K562 (cell line): ENCODE results near the gene PPOX. TPM values are rescaled to one million over a fixed set of nuclear protein-coding genes. Genes with fewer than 3 reads are reported as not detected.
A peak's percentile ranks its signal among the peaks of the same experiment; 100 is the strongest.

Experiments used
- BRD9 ChIP-seq: fragments of 450-650 bp; IDR thresholded peaks from 2 replicates; pipeline ENCODE4 v1.6.1; 2018; ENCODE audit warnings: low read depth; ENCODE audit not compliant: partially characterized antibody
- ELF4 ChIP-seq: fragments of 450-650 bp; formaldehyde crosslinking; IDR thresholded peaks from 2 replicates; pipeline ENCODE4 v1.4.0; 2022; ENCODE audit warnings: missing genetic modification characterization
- JUN ChIP-seq, 2 experiments: sonication (generic) in 1 of 2; formaldehyde crosslinking in 1 of 2; IDR thresholded peaks; 2 replicates each; pipeline versions ENCODE4 v1.6.1 to v1.8.0; 2012 to 2022; ENCODE audit warnings: borderline replicate concordance in 2 of 2, mild to moderate bottlenecking in 2 of 2, improper control_type of control experiment in 1 of 2, low read depth in 1 of 2, low read length in 1 of 2, missing genetic modification reagents in 1 of 2
- REST ChIP-seq, 2 experiments: fragments of 450-650 bp; formaldehyde crosslinking in 1 of 2; IDR thresholded peaks; 2 replicates each; pipeline versions ENCODE4 v1.4.0 to v1.6.1; 2014 to 2020; ENCODE audit warnings: mild to moderate bottlenecking in 2 of 2, borderline replicate concordance in 1 of 2, low read depth in 1 of 2
- ZC3H8 ChIP-seq: fragments of 450-650 bp; IDR thresholded peaks from 2 replicates; pipeline ENCODE4 v1.6.1; 2017
- ZNF121 ChIP-seq: sonication (generic); formaldehyde crosslinking; conservative IDR thresholded peaks from 2 replicates; pipeline ENCODE4 v1.8.0; 2022; ENCODE audit warnings: missing genetic modification reagents
- ZNF696 ChIP-seq: fragments of 250-450 bp; sonication (Bioruptor Pico); conservative IDR thresholded peaks from 2 replicates; pipeline ENCODE4 v1.4.0; 2020; ENCODE audit warnings: mild to moderate bottlenecking, moderate library complexity
- polyA plus RNA-seq, 8 experiments: library from polyadenylated mRNA; depleted of rRNA in 4 of 8; stranded (reverse) in 5 of 8; unstranded in 3 of 8; fragments of >200 nt; fragmentation: Nextera tagmentation in 2 of 8; fragmentation: Illumina TruSeq in 1 of 8; extraction: Ambion mirVana in 2 of 8; extraction: Trizol in 1 of 8; gene quantifications; 2 replicates each; pipeline versions ENCODE4 v1.2.1 to v1.2.3, GENCODE V29; 2011 to 2014; ENCODE audit warnings: inconsistent platforms in 1 of 8, missing spikeins in 1 of 8
- total RNA-seq, 7 experiments: library from RNA; depleted of rRNA in 6 of 7; stranded (reverse); fragments of >200 nt in 6 of 7; fragmentation: Illumina TruSeq in 2 of 7; extraction: Trizol in 2 of 7; gene quantifications; 2 replicates each; pipeline versions ENCODE4 v1.2.1 to v1.2.3, GENCODE V29; 2011 to 2021; ENCODE audit warnings: low replicate concordance in 1 of 7
- TF ChIP-seq, protein P1 (sequence below): fragments of 200-800 bp; sonication (Bioruptor generic); IDR thresholded peaks from 2 replicates; pipeline ENCODE4 v1.6.1; 2016; ENCODE audit warnings: missing genetic modification characterization, missing compliant biosample characterization

Gene PPOX
- total and polyA plus RNA-seq, 9 of the 15 experiments (the other 6 are each of a cell fraction or from before 2014, with no cell fraction given), result 17.0 to 57.1 (median 38.9) TPM

DNA sequence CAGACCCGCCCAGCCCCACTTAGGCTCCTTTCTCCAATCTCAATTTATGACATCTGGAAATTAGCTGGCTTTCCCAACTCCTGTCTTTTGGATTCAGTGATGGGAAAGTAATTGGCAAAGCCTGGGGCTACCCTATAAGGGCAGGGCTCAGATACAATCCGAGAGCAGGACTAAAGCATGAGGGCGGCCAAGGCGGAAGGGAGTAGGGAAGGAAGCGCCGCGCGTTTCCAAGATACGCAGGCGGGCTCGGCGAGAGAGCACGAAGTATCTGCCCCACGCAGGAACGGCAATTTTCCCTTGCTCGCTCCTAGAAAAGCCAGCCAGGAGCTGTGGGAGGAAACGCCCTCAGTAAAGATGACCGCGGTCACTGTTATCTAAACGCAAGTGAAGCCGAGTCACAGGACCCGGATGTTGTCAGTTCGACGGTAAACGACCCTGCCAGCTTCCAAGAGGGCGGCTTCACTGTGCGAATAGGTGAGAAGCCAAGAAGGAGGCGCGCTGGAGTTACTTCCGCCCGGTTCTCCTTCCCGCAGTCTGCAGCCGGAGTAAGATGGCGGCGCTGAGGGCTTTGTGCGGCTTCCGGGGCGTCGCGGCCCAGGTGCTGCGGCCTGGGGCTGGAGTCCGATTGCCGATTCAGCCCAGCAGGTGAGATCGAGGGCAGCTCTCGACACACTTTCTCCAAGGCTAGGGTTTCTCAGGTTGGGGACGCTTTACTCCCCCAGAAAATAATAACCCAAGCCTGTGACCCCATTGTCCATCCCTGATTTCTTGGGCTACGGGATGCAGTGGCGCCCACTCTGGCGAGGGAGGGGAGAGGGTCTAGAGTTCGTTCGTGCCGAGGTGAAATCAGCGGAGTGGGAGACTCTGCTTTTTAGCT is 35.8 kb downstream of the PPOX start, which contains the start of gene NDUFS2 (continued):
- TF ChIP-seq, protein P1, sequence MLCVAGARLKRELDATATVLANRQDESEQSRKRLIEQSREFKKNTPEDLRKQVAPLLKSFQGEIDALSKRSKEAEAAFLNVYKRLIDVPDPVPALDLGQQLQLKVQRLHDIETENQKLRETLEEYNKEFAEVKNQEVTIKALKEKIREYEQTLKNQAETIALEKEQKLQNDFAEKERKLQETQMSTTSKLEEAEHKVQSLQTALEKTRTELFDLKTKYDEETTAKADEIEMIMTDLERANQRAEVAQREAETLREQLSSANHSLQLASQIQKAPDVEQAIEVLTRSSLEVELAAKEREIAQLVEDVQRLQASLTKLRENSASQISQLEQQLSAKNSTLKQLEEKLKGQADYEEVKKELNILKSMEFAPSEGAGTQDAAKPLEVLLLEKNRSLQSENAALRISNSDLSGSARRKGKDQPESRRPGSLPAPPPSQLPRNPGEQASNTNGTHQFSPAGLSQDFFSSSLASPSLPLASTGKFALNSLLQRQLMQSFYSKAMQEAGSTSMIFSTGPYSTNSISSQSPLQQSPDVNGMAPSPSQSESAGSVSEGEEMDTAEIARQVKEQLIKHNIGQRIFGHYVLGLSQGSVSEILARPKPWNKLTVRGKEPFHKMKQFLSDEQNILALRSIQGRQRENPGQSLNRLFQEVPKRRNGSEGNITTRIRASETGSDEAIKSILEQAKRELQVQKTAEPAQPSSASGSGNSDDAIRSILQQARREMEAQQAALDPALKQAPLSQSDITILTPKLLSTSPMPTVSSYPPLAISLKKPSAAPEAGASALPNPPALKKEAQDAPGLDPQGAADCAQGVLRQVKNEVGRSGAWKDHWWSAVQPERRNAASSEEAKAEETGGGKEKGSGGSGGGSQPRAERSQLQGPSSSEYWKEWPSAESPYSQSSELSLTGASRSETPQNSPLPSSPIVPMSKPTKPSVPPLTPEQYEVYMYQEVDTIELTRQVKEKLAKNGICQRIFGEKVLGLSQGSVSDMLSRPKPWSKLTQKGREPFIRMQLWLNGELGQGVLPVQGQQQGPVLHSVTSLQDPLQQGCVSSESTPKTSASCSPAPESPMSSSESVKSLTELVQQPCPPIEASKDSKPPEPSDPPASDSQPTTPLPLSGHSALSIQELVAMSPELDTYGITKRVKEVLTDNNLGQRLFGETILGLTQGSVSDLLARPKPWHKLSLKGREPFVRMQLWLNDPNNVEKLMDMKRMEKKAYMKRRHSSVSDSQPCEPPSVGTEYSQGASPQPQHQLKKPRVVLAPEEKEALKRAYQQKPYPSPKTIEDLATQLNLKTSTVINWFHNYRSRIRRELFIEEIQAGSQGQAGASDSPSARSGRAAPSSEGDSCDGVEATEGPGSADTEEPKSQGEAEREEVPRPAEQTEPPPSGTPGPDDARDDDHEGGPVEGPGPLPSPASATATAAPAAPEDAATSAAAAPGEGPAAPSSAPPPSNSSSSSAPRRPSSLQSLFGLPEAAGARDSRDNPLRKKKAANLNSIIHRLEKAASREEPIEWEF, result no peak
- TF ChIP-seq REST (IDR thresholded peaks at IDR 0.05; ENCODE audit: borderline replicate concordance), result no peak
- peak; percentile 46; the same call in 1 of the 2 replicates for TF ChIP-seq REST (CRISPR knock-in tag; IDR thresholded peaks at IDR 0.05; ENCODE audit: low read depth)
- peak; percentile 62; the same call in 1 of the 2 replicates for TF ChIP-seq ELF4 (CRISPR knock-in tag)
- no peak for TF ChIP-seq ZNF121 (CRISPR knock-in tag)
- peak; percentile 69 for TF ChIP-seq BRD9
- TF ChIP-seq ZNF696, result no peak
- TF ChIP-seq JUN (IDR thresholded peaks at IDR 0.05; ENCODE audit: borderline replicate concordance, low read depth, low read length), result 0 out of 2 replicates have a peak, but pooled peaks have one; percentile 35
- TF ChIP-seq JUN (CRISPR knock-in tag; IDR thresholded peaks at IDR 0.05; ENCODE audit: borderline replicate concordance), result no peak
- no peak for TF ChIP-seq ZC3H8
